SJCRH30 (cell line): ENCODE measurements around the gene RAB4B. TPM values are rescaled to one million over a fixed set of nuclear protein-coding genes. Genes with fewer than 3 reads are reported as not detected.

ENCODE experiments used
- DNase-seq, 2 experiments: peaks; one replicate each; pipeline ENCODE4 v3.0.0-alpha.2; 2015 to 2020
- H3K27ac ChIP-seq: fragments of 250-450 bp; sonication (Bioruptor Pico); 2 replicates; pipeline ENCODE4 v1.5.1; 2020; ENCODE audit warnings: mild to moderate bottlenecking, moderate library complexity
- H3K27me3 ChIP-seq: fragments of 250-450 bp; sonication (Bioruptor Pico); 2 replicates; pipeline ENCODE4 v1.5.1; 2020; ENCODE audit warnings: mild to moderate bottlenecking, moderate library complexity
- H3K36me3 ChIP-seq: fragments of 250-450 bp; sonication (Bioruptor Pico); 2 replicates; pipeline ENCODE4 v1.5.1; 2020; ENCODE audit warnings: mild to moderate bottlenecking, moderate library complexity
- H3K4me1 ChIP-seq: fragments of 250-450 bp; sonication (Bioruptor Pico); 2 replicates; pipeline ENCODE4 v1.5.1; 2020; ENCODE audit warnings: mild to moderate bottlenecking, moderate library complexity
- H3K4me3 ChIP-seq: fragments of 250-450 bp; sonication (Bioruptor Pico); 2 replicates; pipeline ENCODE4 v1.5.1; 2020; ENCODE audit warnings: mild to moderate bottlenecking, moderate library complexity
- H3K9me3 ChIP-seq: fragments of 250-450 bp; sonication (Bioruptor Pico); replicated peaks from 2 replicates; pipeline ENCODE4 v1.5.1; 2020; ENCODE audit warnings: mild to moderate bottlenecking, moderate library complexity
- total RNA-seq: library from RNA; depleted of rRNA; stranded (reverse); fragments of >200 nt; shearing (Covaris generic); gene quantifications from 2 replicates; pipeline ENCODE4 v1.2.3, GENCODE V29; 2014

The RAB4B gene
- total RNA-seq, 1 experiment from 2014 or later, result 11.1 TPM

- H3K9me3 ChIP-seq, result no peaks in the 10 kb centered on the region
- H3K4me3 ChIP-seq, result no peak overlapping the region
- H3K36me3 ChIP-seq, result peaks cover 39% of the 10 kb centered on the region
- H3K27ac ChIP-seq, result no peak overlapping the region
- H3K4me1 ChIP-seq, result no peaks in the 10 kb centered on the region
- no peaks in the 10 kb centered on the region for H3K27me3 ChIP-seq
- no peak for DNase-seq
Observed at GRCh38 chr19:40801426-40802299, 23.6 kb downstream of the RAB4B start.

- Histone ChIP-seq H3K4me3 (no peak overlapping the region), H3K27ac (no peak overlapping the region), H3K36me3 (peaks cover 48% of the 10 kb centered on the region), H3K9me3 (no peaks in the 10 kb centered on the region), H3K4me1 (no peaks in the 10 kb centered on the region), H3K27me3 (no peaks in the 10 kb centered on the region)
- no peak for DNase-seq
Observed at GRCh38 chr19:40802300-40803169, 24.5 kb downstream of the RAB4B start.

- Histone ChIP-seq H3K4me1 (no peaks in the 10 kb centered on the region), H3K27ac (no peak overlapping the region), H3K27me3 (no peaks in the 10 kb centered on the region), H3K36me3 (peaks cover 56% of the 10 kb centered on the region), H3K9me3 (no peaks in the 10 kb centered on the region), H3K4me3 (no peak overlapping the region)
- DNase-seq, result no peak
Observed at GRCh38 chr19:40803170-40803856, 25.3 kb downstream of the RAB4B start.

GRCh38 chr19:40803857-40804782 is 26.1 kb downstream of the RAB4B start:
- no peaks in the 10 kb centered on the region for H3K9me3 ChIP-seq
- H3K27me3 ChIP-seq, result no peaks in the 10 kb centered on the region
- peaks cover 64% of the 10 kb centered on the region for H3K36me3 ChIP-seq
- no peak for DNase-seq
- H3K4me3 ChIP-seq, result no peak overlapping the region
- no peaks in the 10 kb centered on the region for H3K4me1 ChIP-seq
- H3K27ac ChIP-seq, result no peak overlapping the region

- no peaks in the 10 kb centered on the region for H3K4me1 ChIP-seq
- no peak for DNase-seq
- no peaks in the 10 kb centered on the region for H3K27me3 ChIP-seq
- peaks cover 64% of the 10 kb centered on the region for H3K36me3 ChIP-seq
- no peak overlapping the region for H3K27ac ChIP-seq
- no peaks in the 10 kb centered on the region for H3K9me3 ChIP-seq
- H3K4me3 ChIP-seq, result no peak overlapping the region
Observed at GRCh38 chr19:40804783-40805242, 26.8 kb downstream of the RAB4B start.

GRCh38 chr19:40805258-40805868 is 27.3 kb downstream of the RAB4B start:
- no peak for DNase-seq
- H3K36me3 ChIP-seq, result peaks cover 64% of the 10 kb centered on the region
- H3K4me1 ChIP-seq, result no peaks in the 10 kb centered on the region
- no peak overlapping the region for H3K27ac ChIP-seq
- no peak overlapping the region for H3K4me3 ChIP-seq
- H3K27me3 ChIP-seq, result no peaks in the 10 kb centered on the region
- H3K9me3 ChIP-seq, result no peaks in the 10 kb centered on the region

- Histone ChIP-seq H3K27ac (no peak overlapping the region), H3K4me1 (no peaks in the 10 kb centered on the region), H3K4me3 (no peak overlapping the region), H3K27me3 (no peaks in the 10 kb centered on the region), H3K9me3 (no peaks in the 10 kb centered on the region), H3K36me3 (peaks cover 57% of the 10 kb centered on the region)
- peak in 1 of 2 experiments; percentile 29 for DNase-seq
Observed at GRCh38 chr19:40806423-40807146, 28.5 kb downstream of the RAB4B start.

GRCh38 chr19:40807147-40808020 is 29.3 kb downstream of the RAB4B start:
- Histone ChIP-seq H3K27ac (no peak overlapping the region), H3K4me1 (no peaks in the 10 kb centered on the region), H3K36me3 (peaks cover 52% of the 10 kb centered on the region), H3K4me3 (no peak overlapping the region), H3K27me3 (no peaks in the 10 kb centered on the region), H3K9me3 (no peaks in the 10 kb centered on the region)
- DNase-seq, result no peak

GRCh38 chr19:40808021-40808325 is 29.9 kb downstream of the RAB4B start:
- peaks cover 48% of the 10 kb centered on the region for H3K36me3 ChIP-seq
- no peaks in the 10 kb centered on the region for H3K9me3 ChIP-seq
- H3K27ac ChIP-seq, result no peak overlapping the region
- no peaks in the 10 kb centered on the region for H3K27me3 ChIP-seq
- H3K4me1 ChIP-seq, result no peaks in the 10 kb centered on the region
- no peak for DNase-seq
- no peak overlapping the region for H3K4me3 ChIP-seq

- Histone ChIP-seq H3K27ac (no peak overlapping the region), H3K9me3 (no peaks in the 10 kb centered on the region), H3K4me1 (no peaks in the 10 kb centered on the region), H3K27me3 (no peaks in the 10 kb centered on the region), H3K36me3 (peaks cover 47% of the 10 kb centered on the region), H3K4me3 (no peak overlapping the region)
- DNase-seq, result no peak
Observed at GRCh38 chr19:40808497-40808896, 30.4 kb downstream of the RAB4B start.

GRCh38 chr19:40809358-40810086 is 31.5 kb downstream of the RAB4B start:
- peaks cover 42% of the 10 kb centered on the region for H3K36me3 ChIP-seq
- no peaks in the 10 kb centered on the region for H3K4me1 ChIP-seq
- no peak overlapping the region for H3K4me3 ChIP-seq
- no peak overlapping the region for H3K27ac ChIP-seq
- H3K9me3 ChIP-seq, result no peaks in the 10 kb centered on the region
- H3K27me3 ChIP-seq, result no peaks in the 10 kb centered on the region
- DNase-seq, result no peak

- Histone ChIP-seq H3K36me3 (peaks cover 38% of the 10 kb centered on the region), H3K4me1 (no peaks in the 10 kb centered on the region), H3K4me3 (no peak overlapping the region), H3K27me3 (no peaks in the 10 kb centered on the region), H3K27ac (no peak overlapping the region), H3K9me3 (no peaks in the 10 kb centered on the region)
- DNase-seq, result no peak
Observed at GRCh38 chr19:40810160-40810559, 32.1 kb downstream of the RAB4B start.
